Suprapubic skin (tissue), 4 donors: ENCODE data around the gene CACNA1D.

Experiments used
- CTCF ChIP-seq, 2 donors: fragments of 200-600 bp in 1 of 2; fragments of 450-650 bp in 1 of 2; sonication (generic) in 1 of 2; IDR thresholded peaks; one replicate each; pipeline ENCODE4 v1.5.1; 2016 to 2019; ENCODE audit warnings: antibody characterized with exemption in 2 of 2, mild to moderate bottlenecking in 1 of 2, moderate library complexity in 1 of 2
- EP300 ChIP-seq: sonication (generic); formaldehyde crosslinking; IDR thresholded peaks from one replicate; pipeline ENCODE4 v1.6.1; 2017; ENCODE audit warnings: antibody characterized with exemption
- POLR2AphosphoS5 ChIP-seq, 3 donors: sonication (generic); formaldehyde crosslinking; IDR thresholded peaks; one replicate each; pipeline ENCODE4 v1.6.1; 2017; ENCODE audit warnings: antibody characterized with exemption in 3 of 3

- no peak for TF ChIP-seq CTCF (IDR thresholded peaks at IDR 0.05)
- no peak for TF ChIP-seq POLR2AphosphoS5 (IDR thresholded peaks at IDR 0.05)
- no peak for TF ChIP-seq EP300
These were observed 327.9 kb downstream of the CACNA1D start for GRCh38 chr3:53822331-53822741.
